CD4-positive, alpha-beta T cell treated with Interleukin-4 for 4 hours (primary cell): Measurements from ENCODE around the gene ALDH5A1.

Experiments
- DNase-seq: peaks from one replicate; pipeline ENCODE4 v3.0.0-alpha.2; 2020

The ALDH5A1 gene

DNA sequence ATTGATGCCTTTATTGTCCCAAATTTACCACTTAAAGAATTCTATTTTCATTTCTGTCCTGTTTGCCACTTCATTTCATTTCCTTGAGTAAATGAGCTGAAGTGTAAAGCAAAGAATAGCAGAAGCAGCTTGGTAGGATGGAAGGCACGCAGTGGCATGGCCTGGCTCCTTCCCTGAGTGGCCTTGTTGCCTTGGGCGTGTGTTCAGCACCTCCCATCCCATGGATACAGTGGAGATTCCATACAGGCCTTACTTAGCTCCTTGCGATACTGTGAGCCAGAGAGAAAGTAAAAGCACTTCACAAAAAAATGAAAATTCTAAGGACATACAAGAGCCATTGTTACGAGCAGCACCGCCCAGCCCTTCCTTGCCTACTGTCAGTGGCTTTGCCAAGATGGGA, 39.6 kb downstream of the ALDH5A1 start:
- DNase-seq = no peak

DNA sequence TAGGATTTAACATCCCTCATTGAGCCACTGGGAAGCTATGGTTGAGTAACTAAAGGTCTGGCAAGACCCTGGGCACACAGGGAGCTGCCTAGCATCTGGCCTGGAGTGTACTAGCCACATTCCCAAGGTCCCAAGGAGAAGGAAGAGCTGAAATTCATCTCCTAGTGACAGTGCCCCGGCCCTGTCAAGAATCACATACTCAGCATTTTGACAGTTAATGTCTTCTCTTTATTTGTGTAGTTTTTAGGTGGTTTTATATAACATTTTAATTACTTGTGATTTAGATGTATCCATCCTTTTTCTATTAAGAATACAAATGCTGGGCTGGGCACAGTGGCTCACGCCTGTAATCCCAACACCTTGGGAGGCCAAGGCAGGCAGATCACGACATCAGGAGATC, 40.4 kb downstream of the ALDH5A1 start:
- no peak for DNase-seq

DNA sequence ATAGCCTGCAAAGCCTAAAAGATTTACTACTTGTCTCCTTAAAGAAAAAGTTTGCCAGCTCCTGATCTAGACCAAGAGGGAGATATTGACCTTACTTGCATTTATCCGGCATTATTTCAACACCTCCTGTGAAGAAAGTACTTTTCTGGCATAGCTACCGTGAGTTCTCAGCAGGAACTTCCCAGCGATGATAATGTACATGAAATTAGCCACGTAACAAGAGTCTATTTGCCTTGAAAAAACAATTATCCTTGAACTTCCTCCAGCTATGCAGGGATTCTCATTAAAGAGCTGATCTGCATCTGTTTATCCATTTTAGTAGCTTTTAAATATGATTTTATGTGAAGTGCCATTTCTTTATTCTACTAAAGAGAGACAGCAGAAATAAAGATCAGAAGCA, 41.7 kb downstream of the ALDH5A1 start:
- no peak for DNase-seq

DNA sequence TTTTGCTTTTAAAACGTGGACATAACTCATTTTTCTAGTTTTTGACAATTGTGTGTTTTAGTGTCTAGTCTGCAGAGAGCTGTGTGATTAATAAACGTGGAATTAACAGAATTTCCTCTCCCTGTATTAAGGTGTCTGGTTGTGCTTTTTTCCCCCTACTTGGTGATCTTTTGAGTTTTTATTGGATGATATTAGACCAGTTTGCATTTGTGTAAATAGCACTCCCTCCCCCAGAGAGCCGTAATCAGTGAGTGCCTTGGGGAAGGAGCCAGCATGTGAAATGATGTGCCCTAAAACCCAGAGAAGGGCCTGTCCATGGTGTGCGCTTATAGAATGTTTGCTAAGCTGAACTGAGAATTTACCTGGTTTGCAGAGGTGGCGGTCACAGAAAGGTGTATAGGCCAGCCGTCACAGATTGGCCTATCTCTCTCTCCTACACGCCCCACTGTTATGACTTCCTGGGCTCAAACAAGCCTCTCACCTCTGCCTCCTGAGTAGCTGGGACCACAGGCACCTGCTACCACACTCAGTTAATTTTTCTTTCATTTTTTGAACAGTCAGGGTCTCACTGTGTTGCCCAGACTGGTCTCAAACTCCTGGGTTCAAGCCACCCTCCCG, 42.4 kb downstream of the ALDH5A1 start:
- no peak for DNase-seq

DNA sequence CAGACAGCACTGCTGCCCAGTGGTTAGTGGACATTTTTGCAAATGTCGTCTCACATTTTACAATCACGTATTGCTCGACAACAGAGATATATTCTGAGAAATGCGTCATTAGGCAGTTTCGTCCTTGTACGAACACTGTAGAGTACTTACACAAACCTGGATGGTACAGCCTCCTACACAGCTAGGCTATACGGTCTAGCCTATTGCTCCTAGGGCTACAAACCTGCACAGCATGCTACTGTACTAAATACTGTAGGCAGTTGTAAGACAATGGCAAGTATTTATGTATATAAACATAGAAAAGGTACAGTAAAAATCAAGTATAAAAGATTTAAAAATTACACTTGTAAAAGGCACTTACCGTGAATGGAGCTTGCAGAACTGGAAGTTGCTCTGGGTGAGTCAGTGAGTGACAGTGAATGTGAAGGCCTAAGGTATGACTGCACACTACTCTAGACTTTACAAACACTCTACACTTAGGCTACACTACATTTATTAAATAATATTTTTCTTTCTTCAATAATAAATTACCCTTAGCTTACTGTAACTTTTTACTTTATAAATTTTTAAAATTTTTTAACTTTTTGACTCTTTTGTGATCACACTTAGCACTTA, 43.1 kb downstream of the ALDH5A1 start:
- DNase-seq = no peak

DNA sequence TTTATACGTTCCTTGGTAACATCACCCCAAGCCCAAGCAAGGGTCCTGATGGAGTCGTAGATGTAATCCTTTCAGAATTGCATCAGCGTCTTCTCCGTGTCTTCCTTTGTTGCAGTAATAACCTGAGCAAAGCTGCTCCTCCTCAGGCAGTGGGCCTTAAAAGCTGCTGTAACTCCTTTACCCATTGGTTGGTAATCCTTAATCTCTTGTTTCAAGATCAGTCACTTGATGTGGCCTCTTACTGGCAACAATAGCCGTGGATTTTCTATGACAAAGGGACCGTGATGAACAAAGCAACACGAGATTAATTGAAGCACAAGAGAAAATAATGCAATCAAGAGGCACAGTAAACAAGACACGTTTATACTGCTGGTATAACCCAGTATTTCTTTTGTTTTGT, 44.6 kb downstream of the ALDH5A1 start:
- no peak for DNase-seq

DNA sequence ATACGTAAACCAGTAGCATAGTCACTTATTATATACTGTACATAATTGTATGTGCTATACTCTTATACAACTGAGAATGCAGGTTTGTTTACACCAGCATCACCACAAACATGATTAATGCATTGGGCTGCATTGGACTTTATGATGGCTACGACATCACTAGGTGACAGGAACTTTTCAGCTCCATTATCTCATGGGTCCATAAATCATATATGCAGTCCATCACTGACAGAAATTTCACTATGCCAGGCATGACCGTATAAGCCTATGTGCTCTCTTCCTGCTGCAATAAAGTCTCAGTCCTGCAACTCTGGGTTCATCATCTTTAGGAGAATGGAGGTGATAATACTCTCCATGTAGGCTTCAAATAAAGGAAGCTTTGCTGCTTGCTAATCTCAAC, 45.4 kb downstream of the ALDH5A1 start:
- no peak for DNase-seq

DNA sequence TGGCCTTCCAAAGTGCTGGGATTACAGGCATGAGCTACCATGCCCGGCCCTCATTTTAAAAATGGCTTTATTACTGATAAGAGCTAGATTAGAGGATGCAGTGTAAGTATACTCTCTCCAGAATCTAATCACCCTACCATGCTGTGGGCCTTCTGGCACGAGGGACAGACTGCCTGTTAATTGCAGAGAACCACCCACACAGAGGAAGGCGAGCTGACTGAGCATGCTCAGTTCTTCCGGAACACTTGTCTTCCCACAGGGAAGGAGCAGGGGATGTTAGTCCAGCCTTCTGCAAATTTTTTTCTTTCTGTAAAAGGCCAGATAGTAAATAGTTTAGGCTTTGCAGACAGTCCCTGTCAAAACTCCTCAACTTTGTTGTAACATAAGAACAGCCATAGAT, 48.9 kb downstream of the ALDH5A1 start:
- DNase-seq = no peak

DNA sequence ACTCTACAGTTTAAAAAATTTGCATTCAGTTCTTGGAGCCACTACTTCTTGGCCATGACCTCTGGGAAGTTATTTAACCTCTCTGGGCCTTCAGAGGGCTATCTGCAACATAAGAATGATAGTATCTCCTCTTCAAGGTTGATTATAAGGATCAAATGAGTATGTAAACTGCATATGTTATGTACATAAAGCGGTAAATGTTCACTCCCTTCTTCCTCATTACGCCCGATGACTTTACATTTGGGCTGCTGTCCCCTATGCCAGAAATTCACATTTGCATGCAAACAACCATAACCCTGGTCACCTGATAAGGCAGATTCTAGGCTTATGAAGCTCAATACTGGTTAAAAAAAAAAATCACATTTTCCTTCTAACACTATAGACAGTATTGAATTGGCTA, 50.4 kb downstream of the ALDH5A1 start:
- no peak for DNase-seq

DNA sequence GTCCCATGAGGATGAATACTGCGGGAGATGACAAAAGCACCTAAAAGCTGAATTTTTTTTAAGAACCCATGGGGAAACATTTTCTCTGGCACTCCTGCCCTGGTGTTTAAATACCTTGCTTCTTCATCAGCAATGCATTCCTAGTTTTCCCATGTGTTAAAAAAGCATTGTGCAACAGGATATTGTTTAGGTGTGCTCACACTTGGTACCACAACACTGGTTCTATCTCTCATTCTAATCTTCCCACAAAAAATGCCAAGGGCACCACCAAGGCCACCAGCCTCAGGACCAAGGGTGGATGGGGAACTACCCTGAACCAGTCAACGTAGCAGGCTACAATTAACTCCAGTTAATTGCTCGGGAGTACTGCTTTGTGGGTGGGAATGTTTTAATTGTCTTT, 50.9 kb downstream of the ALDH5A1 start:
- DNase-seq = no peak

DNA sequence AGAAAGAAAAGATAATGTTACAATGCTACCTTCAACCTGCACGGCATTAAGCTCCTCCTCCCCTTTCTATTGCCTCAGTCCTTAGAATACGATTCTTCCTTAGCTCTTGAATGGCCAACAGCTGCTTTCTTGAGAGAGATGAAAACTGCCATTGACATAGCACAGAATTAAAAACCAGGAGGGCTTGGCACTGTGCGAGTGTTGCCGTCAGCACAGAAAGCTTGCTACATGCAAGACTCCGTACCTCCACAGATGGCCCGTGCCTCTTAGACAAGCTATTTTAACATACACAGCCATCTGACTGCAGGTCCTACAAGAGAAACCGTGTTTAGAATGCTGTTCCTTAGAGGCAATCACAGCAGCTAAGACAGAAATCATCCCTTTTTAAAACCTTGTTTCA, 51.7 kb downstream of the ALDH5A1 start:
- DNase-seq = no peak

DNA sequence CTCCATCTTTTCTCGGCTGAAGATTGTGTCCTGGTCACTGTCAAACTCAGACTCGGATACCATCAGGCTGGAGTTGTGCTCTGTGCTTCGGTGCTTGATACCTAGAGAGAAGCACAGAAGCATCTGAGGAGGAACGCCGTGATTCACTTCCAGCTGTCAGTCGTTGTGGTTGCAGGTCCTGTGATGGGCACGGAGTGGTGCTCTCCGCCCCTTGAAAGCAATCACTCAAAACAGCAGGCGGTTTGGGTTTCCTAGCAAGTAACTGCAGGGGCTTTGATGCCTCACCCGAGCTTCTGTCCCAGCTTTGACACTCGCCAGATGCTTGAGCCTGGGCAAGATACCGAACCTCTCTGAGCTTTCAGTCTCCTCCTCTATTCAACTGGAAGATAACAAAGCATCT, 52.5 kb downstream of the ALDH5A1 start:
- peak; percentile 18 for DNase-seq

DNA sequence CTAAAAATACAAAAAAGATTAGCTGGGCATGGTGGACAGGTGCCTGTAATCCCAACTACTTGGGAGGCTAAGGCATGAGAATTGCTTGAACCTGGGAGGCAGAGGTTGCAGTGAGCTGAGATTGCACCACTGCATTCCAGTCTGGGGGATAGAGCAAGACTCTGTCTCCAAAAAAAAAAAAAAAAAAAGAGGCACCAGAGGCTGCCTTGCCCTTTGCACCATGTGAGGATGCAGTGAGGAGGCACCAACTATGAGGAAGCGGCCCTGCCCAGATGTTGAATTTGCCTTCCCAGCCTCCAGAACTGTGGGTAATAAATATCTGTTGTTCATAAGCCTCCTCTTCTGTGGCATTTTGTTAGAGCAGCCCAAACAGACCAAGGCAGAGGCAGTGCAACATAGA, 54.4 kb downstream of the ALDH5A1 start:
- no peak for DNase-seq

DNA sequence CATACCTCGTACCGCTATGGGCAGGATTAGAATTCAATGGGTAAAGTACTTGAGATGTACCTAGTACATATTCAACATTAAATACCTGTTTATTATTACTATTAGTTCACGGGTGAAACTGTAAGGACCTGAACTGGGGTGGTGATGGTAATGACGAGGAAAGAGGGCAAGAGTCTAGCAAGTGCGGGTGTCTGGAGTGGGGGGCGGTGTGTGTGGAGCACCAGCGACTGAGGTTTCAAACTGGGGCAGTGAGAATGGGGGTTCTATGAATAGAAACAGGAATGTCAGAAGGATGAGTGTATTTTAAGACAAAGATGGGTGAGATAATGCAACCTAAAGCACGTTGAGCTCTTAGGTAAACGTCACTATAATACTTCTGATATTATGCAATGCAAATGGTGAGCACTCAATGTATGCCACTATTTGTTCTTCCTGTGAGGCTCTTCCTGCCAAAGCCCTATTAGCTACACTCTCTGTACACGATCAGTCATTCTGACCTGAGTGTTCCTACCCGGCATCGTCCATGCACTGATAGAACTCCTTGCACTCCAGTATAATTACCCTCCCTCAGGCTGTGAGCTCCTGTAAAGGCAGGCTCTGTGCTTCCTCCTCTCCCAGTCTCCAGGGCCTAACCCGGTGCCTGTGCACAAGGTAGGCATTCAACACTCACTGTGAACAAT, 55.0 kb downstream of the ALDH5A1 start:
- no peak for DNase-seq

DNA sequence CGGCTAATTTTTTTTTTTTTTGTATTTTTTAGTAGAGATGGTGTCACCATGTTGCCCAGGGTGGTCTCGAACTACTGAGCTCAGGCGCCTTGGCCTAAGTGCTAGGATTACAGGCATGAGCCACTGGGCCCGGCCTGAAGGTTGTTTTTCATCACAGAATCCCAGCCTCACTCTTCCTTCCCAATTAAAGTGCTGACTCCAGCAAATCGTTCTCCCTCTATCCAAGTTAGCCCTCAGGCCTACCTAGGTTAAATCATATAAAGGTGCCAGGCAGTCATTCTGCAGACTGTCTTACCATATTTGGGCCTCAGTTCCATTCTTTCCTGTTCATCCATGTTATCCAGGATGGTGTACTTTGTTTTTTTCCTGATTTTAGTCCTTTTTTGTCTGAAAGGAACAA, 56.4 kb downstream of the ALDH5A1 start:
- DNase-seq = no peak

DNA sequence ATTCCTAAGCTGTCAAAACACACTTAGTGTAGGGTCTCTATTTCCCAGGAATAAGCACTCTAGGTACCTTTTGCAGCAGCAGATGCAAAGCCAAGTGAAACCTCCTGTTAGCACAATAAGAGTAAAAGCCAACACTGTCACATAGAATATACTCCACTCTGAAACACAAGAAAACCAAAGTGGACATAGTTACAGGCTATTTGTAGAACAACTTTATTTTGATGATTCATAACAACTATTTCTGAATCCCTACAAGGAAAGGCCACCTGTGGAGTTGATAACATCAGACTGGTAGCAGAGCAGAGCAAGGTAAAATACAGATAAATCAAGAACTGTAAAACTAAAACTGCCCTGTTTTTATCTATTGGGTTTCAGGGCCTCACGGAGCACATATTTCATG, 59.7 kb downstream of the ALDH5A1 start:
- no peak for DNase-seq

DNA sequence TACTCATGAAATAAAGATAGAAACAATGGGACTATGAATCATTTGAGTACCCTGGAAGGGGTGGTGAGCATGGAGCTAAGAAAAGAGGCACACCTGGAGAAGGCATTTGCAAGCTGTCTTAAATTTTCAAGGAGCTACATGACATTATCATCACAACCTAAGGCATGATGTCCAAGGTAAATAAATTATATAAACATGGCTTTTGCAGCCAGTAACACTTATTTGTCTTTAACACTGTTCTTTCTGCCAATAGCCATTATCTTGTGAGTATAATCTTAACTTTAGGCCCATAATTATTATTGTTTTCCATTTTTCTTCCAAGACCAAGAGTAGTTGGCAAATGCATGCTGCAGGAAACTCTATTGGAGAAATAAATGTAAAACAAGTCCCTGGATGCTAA, 63.7 kb downstream of the ALDH5A1 start:
- DNase-seq = no peak

DNA sequence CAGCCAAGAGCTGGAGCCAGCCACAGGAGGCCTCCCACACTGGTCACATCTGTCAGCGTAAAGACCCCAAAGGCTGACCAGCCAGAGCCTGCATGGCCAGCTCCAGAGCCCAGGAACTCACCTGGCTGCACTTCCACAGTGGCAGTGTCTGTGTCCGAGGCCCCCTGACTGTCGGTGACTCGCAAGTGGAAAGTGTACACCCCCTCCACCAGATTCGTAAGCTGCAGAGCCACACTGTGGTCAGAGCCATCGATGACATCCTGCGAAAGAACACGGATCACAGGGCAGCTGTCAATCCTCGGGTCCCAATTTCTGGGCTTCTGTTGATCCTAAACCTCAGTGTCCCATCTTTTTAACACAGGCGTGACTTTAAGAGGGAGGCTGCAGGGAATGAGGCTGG, 69.3 kb downstream of the ALDH5A1 start:
- DNase-seq = no peak

DNA sequence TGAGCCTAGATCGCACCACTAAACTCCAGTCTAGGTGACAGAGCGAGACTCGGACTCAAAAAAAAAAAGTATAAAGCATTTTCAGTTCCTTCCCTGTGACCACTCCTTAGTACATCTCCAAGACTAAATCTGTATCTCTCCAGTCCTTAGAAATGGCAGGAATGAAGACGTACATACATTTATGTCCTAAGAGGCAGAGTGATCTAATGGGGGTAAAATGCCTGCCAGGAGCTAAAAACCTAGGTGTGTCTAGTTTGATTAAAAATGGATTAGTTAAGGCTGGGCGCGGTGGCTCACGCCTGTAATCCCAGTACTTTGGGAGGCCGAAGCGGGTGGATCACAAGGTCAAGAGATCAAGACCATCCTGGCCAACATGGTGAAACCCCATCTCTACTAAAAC, 70.4 kb downstream of the ALDH5A1 start:
- DNase-seq = no peak

DNA sequence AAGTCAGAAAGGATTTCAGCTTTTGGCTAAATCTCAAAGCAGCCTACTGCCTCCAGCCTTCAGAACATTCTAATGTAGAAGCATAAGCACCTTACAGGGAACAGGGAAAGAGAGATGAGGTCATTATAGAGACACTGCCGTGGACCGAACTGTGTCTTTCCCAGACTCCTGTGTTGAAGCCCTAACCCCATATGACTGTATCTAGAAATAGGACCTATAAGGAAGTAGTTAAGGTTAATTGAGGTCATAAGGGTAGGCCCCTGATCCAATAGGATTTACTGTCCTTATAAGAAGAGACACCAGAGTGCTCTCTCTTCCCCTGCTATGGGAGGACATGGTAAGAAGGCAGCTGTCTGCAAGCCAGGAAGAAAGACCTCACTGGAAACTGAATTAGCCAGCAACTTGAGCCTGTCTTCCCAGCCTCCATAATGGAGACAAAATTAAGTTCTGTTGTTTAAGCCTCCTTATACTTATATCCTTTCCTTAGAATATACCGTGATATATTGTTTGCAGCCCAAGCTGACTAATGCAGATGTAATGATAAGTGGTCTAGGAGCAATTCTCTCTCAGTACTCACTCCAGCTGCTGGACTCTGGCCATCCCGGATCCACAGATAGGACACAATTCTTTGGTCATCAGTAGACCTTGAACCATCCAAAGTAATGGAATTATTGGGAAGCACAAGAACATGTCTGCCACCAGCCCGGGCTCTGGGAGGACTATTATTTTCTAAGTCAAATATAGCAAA, 71.4 kb downstream of the ALDH5A1 start:
- DNase-seq = no peak

DNA sequence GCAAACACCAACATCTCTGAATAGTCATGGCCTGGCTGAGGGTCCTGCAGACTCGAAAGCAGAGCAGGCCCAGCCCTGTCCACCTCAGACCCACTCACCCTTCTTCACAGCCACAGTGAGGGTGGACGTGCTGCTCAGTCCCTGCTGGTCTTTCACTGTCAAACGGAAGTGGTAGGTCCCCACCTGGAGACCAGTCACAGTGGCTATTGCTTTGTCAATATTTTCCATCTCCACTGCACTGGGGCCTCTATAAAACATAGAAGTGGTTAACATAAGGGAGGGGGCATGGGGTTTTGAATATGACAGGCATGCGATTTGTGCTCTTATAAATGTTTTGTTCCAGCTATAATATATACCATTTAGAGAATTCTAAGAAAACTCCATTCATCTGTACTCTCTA, 73.9 kb downstream of the ALDH5A1 start:
- DNase-seq = no peak

DNA sequence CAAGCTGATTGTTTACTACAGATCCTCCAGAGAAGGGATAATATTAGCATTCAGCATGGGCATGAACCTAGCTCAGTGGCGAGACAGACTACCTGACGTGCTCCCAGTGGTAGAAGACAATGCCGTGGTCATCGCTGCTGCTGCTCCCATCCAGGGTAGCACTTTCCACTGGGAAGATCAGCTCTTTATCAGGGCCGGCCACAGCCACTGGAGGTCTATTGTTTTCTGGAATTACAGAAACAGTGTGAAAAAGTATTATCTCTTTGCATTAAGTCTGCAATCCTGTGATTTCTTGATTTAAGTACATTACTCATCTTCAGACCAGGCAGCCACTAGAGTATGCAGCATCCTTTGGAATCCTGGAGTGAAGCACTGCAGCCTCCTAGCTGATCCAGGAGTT, 75.0 kb downstream of the ALDH5A1 start:
- DNase-seq = no peak

DNA sequence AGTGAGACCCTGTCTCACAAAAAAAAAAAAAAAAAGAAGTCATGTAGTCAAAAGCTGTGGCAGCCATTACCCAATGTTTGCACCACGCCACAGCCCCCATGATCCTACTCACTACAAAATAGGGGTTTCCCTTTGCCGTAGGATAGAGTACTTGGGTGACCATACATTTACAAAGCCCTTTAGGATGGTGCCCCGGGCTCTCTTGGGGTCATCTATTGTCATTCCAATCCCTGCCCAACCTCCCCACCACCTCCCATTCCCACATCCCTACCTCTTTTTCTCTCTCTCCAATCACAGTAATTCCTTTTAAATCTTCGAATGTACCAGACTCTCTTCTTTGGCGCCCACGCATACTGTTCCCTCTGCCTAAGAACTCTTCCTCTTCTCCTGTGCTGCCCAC, 76.6 kb downstream of the ALDH5A1 start:
- DNase-seq = no peak

DNA sequence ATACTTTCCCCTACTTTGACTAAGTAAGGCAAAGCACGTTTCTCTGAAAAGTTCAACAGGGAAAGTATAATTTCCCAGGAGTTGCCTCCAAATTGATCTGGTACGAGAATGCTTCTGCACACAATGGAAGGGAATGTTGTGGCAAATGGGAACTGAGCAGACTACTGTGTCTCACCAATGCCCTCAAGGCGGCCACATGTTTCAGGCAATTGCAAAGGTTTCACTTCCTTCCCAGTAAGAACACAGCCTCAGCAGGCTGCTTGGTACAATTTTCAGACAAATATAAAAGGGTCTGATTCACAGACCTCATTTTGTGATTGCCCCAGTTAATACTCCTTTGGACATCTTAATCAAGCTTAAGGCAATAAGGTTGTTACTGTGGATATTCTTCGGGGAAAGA, 80.0 kb downstream of the ALDH5A1 start:
- no peak for DNase-seq
